ENCODE results near the gene AJAP1.

DNA sequence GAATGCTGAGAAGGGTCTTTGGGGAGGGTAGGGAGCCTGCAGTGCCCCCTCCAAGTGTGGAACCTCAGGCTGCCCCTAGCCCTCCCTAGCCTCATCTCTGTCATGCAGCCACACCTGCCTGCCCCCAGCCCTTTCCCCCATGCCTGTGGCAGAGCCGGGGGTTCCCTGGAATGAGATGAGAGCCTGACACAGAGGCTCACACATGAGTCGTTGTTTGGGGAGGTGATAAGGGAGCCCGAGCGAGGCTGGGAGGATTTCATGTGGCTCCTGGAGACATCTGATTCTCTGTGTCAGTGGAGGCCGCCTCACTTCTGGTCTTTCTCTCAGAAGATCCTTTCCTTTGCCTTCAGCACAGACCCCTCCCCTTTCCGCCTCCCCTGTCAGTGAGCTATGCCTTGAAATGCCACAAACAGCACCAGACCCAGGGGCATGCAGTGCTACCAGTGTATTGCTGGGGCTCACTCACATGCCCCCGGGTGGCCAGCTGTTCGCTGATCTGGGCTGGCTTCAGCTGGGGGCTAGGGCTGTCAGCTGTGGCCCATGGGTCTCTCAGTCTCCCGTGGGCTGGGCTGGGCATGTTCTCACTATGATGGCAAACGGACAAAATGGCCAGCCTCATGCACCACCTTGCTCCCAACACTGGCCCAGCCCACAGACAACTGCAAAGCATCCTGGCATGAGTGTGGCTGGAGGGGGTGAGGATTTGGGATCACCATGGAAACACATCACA lies 102.6 kb downstream of the AJAP1 start:
- TF ChIP-seq FOXM1 (IDR thresholded peaks at IDR 0.05; ENCODE audit: borderline replicate concordance) (no peak), ARNT (IDR thresholded peaks at IDR 0.05) (no peak), SP1 (IDR thresholded peaks at IDR 0.05) (no peak), BHLHE40 (IDR thresholded peaks at IDR 0.05; ENCODE audit: borderline replicate concordance) (no peak), ELF4 (IDR thresholded peaks at IDR 0.05) (no peak), SUZ12 (IDR thresholded peaks at IDR 0.05) (no peak), FOXK2 (IDR thresholded peaks at IDR 0.05) (no peak), TARDBP (IDR thresholded peaks at IDR 0.05) (no peak)

Data from HEK293T (cell line).